HepG2 (cell line): Measurements from ENCODE around the gene TEDC1. TPM values are rescaled to one million over a fixed set of nuclear protein-coding genes. Genes with fewer than 3 reads are reported as not detected.

Experiments
- ATAC-seq: fragments of 200-7000 bp; cut with Tn5 transposase; 3 replicates; pipeline ENCODE4 v1.9.1; 2020; ENCODE audit warnings: mild to moderate bottlenecking, moderate library complexity
- BruUV-seq: library from RNA; stranded (reverse); fragments of 400-500 nt; replicated peaks from 2 replicates; lab custom pipeline; 2021; lab: Mats Ljungman, UMichigan
- CTCF ChIA-PET: fragments of 300-600 bp; formaldehyde crosslinking; extraction: SDS; loops from one replicate; lab custom pipeline; 2021; ENCODE audit warnings: low total read pairs, inconsistent platforms, low intra/inter-chr PET ratio; lab: Yijun Ruan, JAX
- POLR2A ChIA-PET: fragments of 350-600 bp; sonication (Branson Sonifier 250); formaldehyde crosslinking; loops from one replicate; lab custom pipeline; 2020; ENCODE audit warnings: antibody characterized with exemption, inconsistent platforms; lab: Yijun Ruan, JAX
- DNase-seq: peaks from one replicate; pipeline ENCODE4 v3.0.0-alpha.2; 2015; ENCODE audit warnings: low spot score
- FAIRE-seq: peaks from 3 replicates; lab custom pipeline; 2011; peaks lifted over from hg19 to GRCh38; lab: Jason Lieb, UNC
- H2AFZ ChIP-seq: one replicate; pipeline ENCODE4 v1.6.1; 2011; ENCODE audit warnings: low read length, inconsistent platforms
- H3K27ac ChIP-seq: fragments of 300-600 bp; 3 replicates; pipeline ENCODE4 v1.8.0; 2011; ENCODE audit warnings: mixed run types, mild to moderate bottlenecking, mixed read lengths, low read length, inconsistent platforms; ENCODE audit not compliant: insufficient read depth; ENCODE audit errors: extremely low read length
- H3K27me3 ChIP-seq, 2 experiments: fragments of 200-600 bp in 1 of 2; 2 replicates in 1 of 2; 3 replicates in 1 of 2; pipeline versions ENCODE4 v1.6.0 to v1.8.0; 2011; ENCODE audit warnings: low read length in 2 of 2, mild to moderate bottlenecking in 2 of 2, moderate library complexity in 2 of 2, inconsistent platforms in 1 of 2; ENCODE audit not compliant: insufficient read depth in 2 of 2, control insufficient read depth in 1 of 2
- H3K36me3 ChIP-seq, 2 experiments: fragments of 200-600 bp in 1 of 2; replicated peaks in 1 of 2; 2 replicates in 1 of 2; 3 replicates in 1 of 2; pipeline versions ENCODE4 v1.5.1 to v1.8.0; 2011; ENCODE audit warnings: low read length in 2 of 2, inconsistent platforms in 1 of 2; ENCODE audit not compliant: insufficient read depth in 2 of 2, control insufficient read depth in 1 of 2
- H3K4me1 ChIP-seq: 2 replicates; pipeline ENCODE4 v1.5.1; 2012; ENCODE audit warnings: low read length, inconsistent platforms; ENCODE audit not compliant: insufficient read depth
- H3K4me2 ChIP-seq: 2 replicates; pipeline ENCODE4 v1.6.0; 2011; ENCODE audit warnings: low read depth, low read length, inconsistent platforms
- H3K4me3 ChIP-seq, 3 experiments: fragments of 200-600 bp in 1 of 3; sonication (generic), shearing (Covaris generic) in 1 of 3; replicated peaks in 1 of 3; 2 replicates each; pipeline ENCODE4 v1.5.1; 2011 to 2016; ENCODE audit warnings: low read length in 3 of 3, inconsistent platforms in 2 of 3, low read depth in 2 of 3, mild to moderate bottlenecking in 2 of 3, control low read depth in 1 of 3, mixed read lengths in 1 of 3; ENCODE audit not compliant: insufficient read depth in 1 of 3
- H3K79me2 ChIP-seq: one replicate; pipeline ENCODE4 v1.6.1; 2011; ENCODE audit warnings: low read length, inconsistent platforms; ENCODE audit not compliant: insufficient read depth
- H3K9ac ChIP-seq: 2 replicates; pipeline ENCODE4 v1.6.0; 2011; ENCODE audit warnings: mild to moderate bottlenecking, low read depth, low read length, inconsistent platforms; ENCODE audit not compliant: insufficient read depth
- H3K9me3 ChIP-seq: 2 replicates; pipeline ENCODE4 v1.5.1; 2012; ENCODE audit warnings: mild to moderate bottlenecking, low read length
- H4K20me1 ChIP-seq: 2 replicates; pipeline ENCODE4 v1.6.0; 2011; ENCODE audit warnings: inconsistent platforms, mild to moderate bottlenecking, low read length, moderate library complexity; ENCODE audit not compliant: insufficient read depth
- AGO1 ChIP-seq: fragments of 200-400 bp; formaldehyde crosslinking; IDR thresholded peaks from 2 replicates; pipeline ENCODE4 v1.6.1; 2017; ENCODE audit warnings: mild to moderate bottlenecking, low read depth, low read length, moderate library complexity; ENCODE audit not compliant: poor library complexity, severe bottlenecking
- AGO2 ChIP-seq: fragments of 200-400 bp; formaldehyde crosslinking; optimal IDR thresholded peaks from 2 replicates; pipeline ENCODE3; 2017; ENCODE audit warnings: mild to moderate bottlenecking, low read depth, low read length, moderate library complexity
- AHR ChIP-seq: IDR thresholded peaks from 2 replicates; pipeline ENCODE4 v1.6.1; 2018; ENCODE audit warnings: missing genetic modification reagents, missing compliant biosample characterization
- E2F2 ChIP-seq: sonication (generic); formaldehyde crosslinking; IDR thresholded peaks from 2 replicates; pipeline ENCODE4 v1.4.0; 2020; ENCODE audit warnings: missing genetic modification reagents, borderline replicate concordance
- GATA4 ChIP-seq: sonication (generic); IDR thresholded peaks from 2 replicates; pipeline ENCODE4 v1.6.1; 2016; ENCODE audit warnings: antibody characterized with exemption, low read depth, borderline replicate concordance
- HNRNPK ChIP-seq: fragments of 200-400 bp; formaldehyde crosslinking; IDR thresholded peaks from 2 replicates; pipeline ENCODE4 v1.6.1; 2018; ENCODE audit warnings: low read length, low read depth, moderate library complexity, mild to moderate bottlenecking; ENCODE audit not compliant: poor library complexity, severe bottlenecking
- IKZF4 ChIP-seq: sonication (generic); formaldehyde crosslinking; IDR thresholded peaks from 2 replicates; pipeline ENCODE4 v1.5.1; 2020; ENCODE audit warnings: borderline replicate concordance, mild to moderate bottlenecking, low read depth, missing genetic modification reagents; ENCODE audit errors: not compliant biosample characterization
- PHF5A ChIP-seq: IDR thresholded peaks from one replicate; pipeline ENCODE4 v1.6.1; 2018; ENCODE audit warnings: low read depth, missing genetic modification reagents; ENCODE audit not compliant: unreplicated experiment
- POLR2AphosphoS2 ChIP-seq: IDR thresholded peaks from 2 replicates; pipeline ENCODE4 v1.6.1; 2011; ENCODE audit warnings: low read depth, low read length, improper control_type of control experiment
- SOX6 ChIP-seq, 2 experiments: fragments of 450-650 bp in 1 of 2; sonication (generic) in 1 of 2; formaldehyde crosslinking in 1 of 2; IDR thresholded peaks; 2 replicates each; pipeline versions ENCODE4 v1.4.0 to v1.6.1; 2017 to 2020; ENCODE audit warnings: antibody characterized with exemption in 1 of 2, mild to moderate bottlenecking in 1 of 2, missing genetic modification reagents in 1 of 2
- TARDBP ChIP-seq: sonication (generic); formaldehyde crosslinking; IDR thresholded peaks from 2 replicates; pipeline ENCODE4 v1.8.0; 2022; ENCODE audit warnings: mild to moderate bottlenecking, missing genetic modification reagents
- TEF ChIP-seq: sonication (generic); formaldehyde crosslinking; IDR thresholded peaks from 2 replicates; pipeline ENCODE4 v1.5.0; 2020; ENCODE audit warnings: missing genetic modification reagents
- ZC3H13 ChIP-seq: sonication (generic); formaldehyde crosslinking; IDR thresholded peaks from 2 replicates; pipeline ENCODE4 v1.8.1; 2023; ENCODE audit warnings: mild to moderate bottlenecking, missing genetic modification reagents, moderate library complexity
- ZNF44 ChIP-seq: sonication (generic); formaldehyde crosslinking; IDR thresholded peaks from 2 replicates; pipeline ENCODE4 v1.5.1; 2020; ENCODE audit warnings: mild to moderate bottlenecking, missing genetic modification reagents
- ZNF605 ChIP-seq: sonication (generic); formaldehyde crosslinking; IDR thresholded peaks from 2 replicates; pipeline ENCODE4 v1.8.0; 2022; ENCODE audit warnings: mild to moderate bottlenecking, missing genetic modification reagents
- WGBS: methylation state at CpG from one replicate; pipeline ENCODE4 v1.1.6; 2017; ENCODE audit warnings: low lambda C conversion rate; 5-methylcytosine and 5-hydroxymethylcytosine counted together
- in situ Hi-C: cut with HindIII; loops from 2 replicates; pipeline ENCODE4 v1.10.0; 2017; ENCODE audit warnings: low pct_unique_long_range_greater_than_20kb; ENCODE audit not compliant: extremely low pct_ligation_motif_present
- intact Hi-C: fragments of 100-400 bp; cut with micrococcal nuclease; formaldehyde crosslinking; loops from one replicate; pipeline ENCODE4 v1.10.0; 2022; ENCODE audit not compliant: unreplicated experiment
- polyA plus RNA-seq, 8 experiments: library from polyadenylated mRNA; depleted of rRNA in 3 of 8; stranded (reverse) in 7 of 8; unstranded in 1 of 8; fragments of >200 nt; fragmentation: Illumina TruSeq in 4 of 8; extraction: Trizol in 4 of 8; gene quantifications; 2 replicates each; pipeline versions ENCODE4 v1.2.1 to v1.2.3, GENCODE V29; 2011 to 2016; ENCODE audit warnings: low read depth in 4 of 8, missing spikeins in 1 of 8, mixed read lengths in 1 of 8; ENCODE audit not compliant: insufficient read depth in 1 of 8
- total RNA-seq, 5 experiments: library from RNA; depleted of rRNA; stranded (reverse); fragments of >200 nt; fragmentation: Illumina TruSeq; extraction: Trizol; gene quantifications; 2 replicates each; pipeline ENCODE4 v1.2.3, GENCODE V29; 2016; ENCODE audit warnings: low read depth in 1 of 5

TEDC1 gene
- total and polyA plus RNA-seq, 2 of the 13 experiments (the other 11 are each of a cell fraction or from before 2014, with no cell fraction given) = 5.7 to 27.4 TPM

GRCh38 chr14:105502446-105503295 lies 11.6 kb downstream of the TEDC1 start (continued):
- TF ChIP-seq AGO2 = peak; percentile 93
- 0 out of 2 replicates have a peak, but pooled peaks have one; percentile 29 for TF ChIP-seq ZNF605 (CRISPR knock-in tag)
- no peak for TF ChIP-seq HNRNPK
- TF ChIP-seq PHF5A = no peak
- TF ChIP-seq AGO1 = peak; percentile 92
- no peak for TF ChIP-seq TARDBP (CRISPR knock-in tag)
- no peak for TF ChIP-seq POLR2AphosphoS2
- 0 out of 2 replicates have a peak, but pooled peaks have one; percentile 12 for TF ChIP-seq GATA4
- no peak for TF ChIP-seq ZC3H13
- no peak for TF ChIP-seq SOX6 (IDR thresholded peaks at IDR 0.05)
- 0 out of 2 replicates have a peak, but pooled peaks have one; percentile 20 for TF ChIP-seq SOX6 (CRISPR knock-in tag; IDR thresholded peaks at IDR 0.05)
- peak; percentile 9 for TF ChIP-seq IKZF4 (CRISPR knock-in tag)
- TF ChIP-seq AHR (CRISPR knock-in tag) = no peak
- TF ChIP-seq, all 625 proteins: peak for 14

GRCh38 chr14:105503296-105503640 lies 12.2 kb downstream of the TEDC1 start:
- no peaks in the 10 kb centered on the region for H3K36me3 ChIP-seq
- H3K4me3 ChIP-seq = no peak overlapping the region; a peak in 1 of 6 replicates
- TF ChIP-seq IKZF4 (CRISPR knock-in tag) (no peak), ZNF44 (CRISPR knock-in tag) (no peak), E2F2 (CRISPR knock-in tag) (no peak), TEF (CRISPR knock-in tag) (no peak)
- CTCF ChIA-PET = no interaction called here
- ATAC-seq (no peak), DNase-seq (no peak), FAIRE-seq (no peak)
- peaks cover 0 to 26% of the 10 kb centered on the region in 2 experiments; a peak in 4 of 5 replicates for H3K27me3 ChIP-seq
- no peak overlapping the region for H3K27ac ChIP-seq
- no peak overlapping the region for H3K4me2 ChIP-seq
- no peaks in the 10 kb centered on the region for H4K20me1 ChIP-seq
- H3K9ac ChIP-seq = no peak overlapping the region
- H3K9me3 ChIP-seq = no peaks in the 10 kb centered on the region
- H3K79me2 ChIP-seq = no peaks in the 10 kb centered on the region
- in situ Hi-C loops (no loop called here), intact Hi-C loops (no loop called here)
- H3K4me1 ChIP-seq = peaks cover 72% of the 10 kb centered on the region
- no TSS peak for BruUV-seq
- WGBS = 77% methylated on average over 4 of the region's 7 CpGs
- POLR2A ChIA-PET = no interaction called here
- no peak overlapping the region for H2AFZ ChIP-seq
